ENCODE results near the gene JPT2. TPM values are rescaled to one million over a fixed set of nuclear protein-coding genes. Genes with fewer than 3 reads are reported as not detected.

Gene JPT2
- 10 to 100 TPM; 11.7 to 16.1 TPM for total RNA-seq

- H3K4me3 ChIP-seq = peak within 1 kb of the TSS; percentile 57 to 80
- TF ChIP-seq, protein P1, sequence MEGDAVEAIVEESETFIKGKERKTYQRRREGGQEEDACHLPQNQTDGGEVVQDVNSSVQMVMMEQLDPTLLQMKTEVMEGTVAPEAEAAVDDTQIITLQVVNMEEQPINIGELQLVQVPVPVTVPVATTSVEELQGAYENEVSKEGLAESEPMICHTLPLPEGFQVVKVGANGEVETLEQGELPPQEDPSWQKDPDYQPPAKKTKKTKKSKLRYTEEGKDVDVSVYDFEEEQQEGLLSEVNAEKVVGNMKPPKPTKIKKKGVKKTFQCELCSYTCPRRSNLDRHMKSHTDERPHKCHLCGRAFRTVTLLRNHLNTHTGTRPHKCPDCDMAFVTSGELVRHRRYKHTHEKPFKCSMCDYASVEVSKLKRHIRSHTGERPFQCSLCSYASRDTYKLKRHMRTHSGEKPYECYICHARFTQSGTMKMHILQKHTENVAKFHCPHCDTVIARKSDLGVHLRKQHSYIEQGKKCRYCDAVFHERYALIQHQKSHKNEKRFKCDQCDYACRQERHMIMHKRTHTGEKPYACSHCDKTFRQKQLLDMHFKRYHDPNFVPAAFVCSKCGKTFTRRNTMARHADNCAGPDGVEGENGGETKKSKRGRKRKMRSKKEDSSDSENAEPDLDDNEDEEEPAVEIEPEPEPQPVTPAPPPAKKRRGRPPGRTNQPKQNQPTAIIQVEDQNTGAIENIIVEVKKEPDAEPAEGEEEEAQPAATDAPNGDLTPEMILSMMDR (IDR thresholded peaks at IDR 0.05) = no peak
- H3K4me1 ChIP-seq = peaks cover 0 to 18% of the 10 kb centered on the region in 2 donors
- H3K27me3 ChIP-seq = no peaks in the 10 kb centered on the region
- H3K27ac ChIP-seq = peak within 1 kb of the TSS; percentile 75 to 80
- H3K36me3 ChIP-seq = peaks cover 29% of the 10 kb centered on the region
- H3K9me3 ChIP-seq = no peaks in the 10 kb centered on the region
- peak; percentile 94 for DNase-seq (ENCODE audit: low spot score)
These were observed at the start of gene JPT2 for GRCh38 chr16:1677942-1678499. Gene JPT2 (plus strand): TSS chr16:1678279. CDS start chr16:1678313, 34 bp downstream.

DNA sequence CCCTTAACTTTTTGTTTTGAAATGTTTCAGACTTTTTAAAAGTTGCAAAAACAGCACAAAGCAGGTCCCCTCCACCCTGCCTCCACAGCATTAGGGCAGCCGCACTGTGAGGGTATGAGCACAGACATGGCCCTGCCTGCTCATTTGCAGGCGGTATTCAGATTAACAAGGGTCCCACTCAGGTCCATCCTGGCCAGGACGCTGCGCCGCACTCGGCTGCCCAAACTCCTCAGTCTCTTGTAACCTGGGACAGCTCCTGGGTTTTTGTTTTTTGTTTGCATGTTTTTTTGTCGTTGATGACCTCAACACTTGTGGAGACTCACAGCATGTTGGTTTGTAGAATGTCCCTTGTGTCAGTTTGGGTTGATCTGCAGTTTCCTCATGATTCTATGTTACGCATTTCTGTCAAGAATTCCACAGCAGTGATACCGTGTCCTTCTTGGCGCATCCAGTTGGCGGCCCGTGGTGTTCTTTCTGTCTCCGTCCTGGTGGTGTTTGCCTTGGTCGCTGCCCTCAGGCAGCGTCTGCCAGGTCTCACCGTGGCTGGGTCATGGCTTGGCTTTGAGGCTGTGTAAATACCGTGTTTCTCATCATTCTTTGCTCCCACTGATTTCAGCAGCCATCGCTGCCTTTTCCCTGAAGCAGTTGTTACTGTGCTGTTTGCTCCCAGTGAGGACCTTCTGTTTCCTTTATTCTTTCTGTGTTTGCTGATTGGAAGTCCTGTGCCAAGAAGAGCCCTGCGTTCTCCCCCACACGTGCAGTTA lies 47.4 kb upstream of the JPT2 start:
- no peak overlapping the region for H3K4me3 ChIP-seq
- peaks cover 0 to 28% of the 10 kb centered on the region in 2 donors for H3K4me1 ChIP-seq
- no peak for DNase-seq (ENCODE audit: low spot score)
- peaks cover 29% of the 10 kb centered on the region for H3K36me3 ChIP-seq
- H3K27me3 ChIP-seq = no peaks in the 10 kb centered on the region
- no peak overlapping the region for H3K27ac ChIP-seq
- TF ChIP-seq, protein P1 (IDR thresholded peaks at IDR 0.05) = no peak
- no peaks in the 10 kb centered on the region for H3K9me3 ChIP-seq

- DNase-seq (ENCODE audit: low spot score) = no peak
- H3K27ac ChIP-seq = no peak overlapping the region
- no peaks in the 10 kb centered on the region for H3K27me3 ChIP-seq
- H3K9me3 ChIP-seq = no peaks in the 10 kb centered on the region
- H3K4me1 ChIP-seq = peaks cover 0 to 22% of the 10 kb centered on the region in 2 donors
- H3K36me3 ChIP-seq = peaks cover 29% of the 10 kb centered on the region
- H3K4me3 ChIP-seq = no peak overlapping the region
- TF ChIP-seq, protein P1 (IDR thresholded peaks at IDR 0.05) = no peak
These were observed 46.8 kb upstream of the JPT2 start for GRCh38 chr16:1631230-1631629.

DNA sequence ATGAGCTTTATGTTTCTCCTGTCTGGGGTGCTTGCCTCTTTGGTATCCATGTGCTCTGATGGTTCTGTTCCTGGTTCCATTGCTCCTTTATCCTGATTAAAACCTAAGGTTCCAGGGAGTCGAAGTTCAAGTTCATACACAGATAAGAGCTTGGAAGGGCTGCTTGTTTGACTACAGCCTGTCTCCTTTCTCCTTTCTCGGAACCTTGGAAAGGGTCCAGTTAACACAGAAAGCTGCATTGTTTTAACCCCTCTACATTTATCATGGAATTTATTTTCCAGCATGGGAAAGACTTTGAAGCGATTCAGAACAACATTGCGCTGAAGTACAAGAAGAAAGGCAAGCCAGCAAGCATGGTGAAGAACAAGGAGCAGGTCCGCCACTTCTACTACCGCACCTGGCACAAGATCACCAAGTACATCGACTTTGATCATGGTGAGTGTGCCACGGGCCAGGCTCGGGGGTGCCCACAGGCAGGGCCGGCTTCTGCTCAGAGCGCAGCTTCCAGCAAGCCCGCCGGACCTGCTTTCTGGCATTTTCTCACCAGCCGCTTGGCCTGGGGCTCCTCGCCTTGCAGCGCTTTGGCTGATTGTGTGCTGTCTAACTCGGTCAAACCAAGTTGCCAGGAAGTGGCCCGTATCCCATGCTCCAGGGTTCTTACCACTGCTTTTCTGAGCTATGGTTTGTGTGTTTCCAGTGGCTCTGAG lies 46.0 kb upstream of the JPT2 start:
- H3K36me3 ChIP-seq = peaks cover 29% of the 10 kb centered on the region
- no peaks in the 10 kb centered on the region for H3K27me3 ChIP-seq
- no peak for DNase-seq (ENCODE audit: low spot score)
- no peak overlapping the region for H3K4me3 ChIP-seq
- no peak overlapping the region for H3K27ac ChIP-seq
- peaks cover 0 to 13% of the 10 kb centered on the region in 2 donors for H3K4me1 ChIP-seq
- H3K9me3 ChIP-seq = no peaks in the 10 kb centered on the region
- TF ChIP-seq, protein P1 (IDR thresholded peaks at IDR 0.05) = no peak

DNA sequence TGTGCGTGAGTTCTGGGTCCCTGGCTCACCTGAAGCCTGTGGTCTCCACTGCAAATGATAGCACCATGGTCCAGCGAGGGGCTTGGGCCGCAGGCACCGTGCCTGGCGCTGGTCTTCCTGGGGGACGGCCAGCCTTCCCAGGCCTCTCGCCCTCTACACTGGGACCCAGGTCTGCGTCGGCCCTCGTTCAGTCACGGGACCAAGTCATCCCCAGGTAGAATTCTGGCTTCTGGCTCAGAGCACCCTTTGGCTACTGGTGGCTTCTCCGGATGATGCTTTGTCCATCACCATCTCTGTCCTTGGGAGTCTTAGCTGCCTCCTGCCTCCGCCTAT lies 45.5 kb upstream of the JPT2 start:
- Histone ChIP-seq H3K27ac (no peak overlapping the region), H3K9me3 (no peaks in the 10 kb centered on the region), H3K4me3 (no peak overlapping the region), H3K36me3 (peaks cover 31% of the 10 kb centered on the region), H3K4me1 (peaks cover 0 to 8% of the 10 kb centered on the region in 2 donors), H3K27me3 (no peaks in the 10 kb centered on the region)
- TF ChIP-seq, protein P1 (IDR thresholded peaks at IDR 0.05) = no peak
- no peak for DNase-seq (ENCODE audit: low spot score)
